ENCODE data around the gene RORC. TPM values are rescaled to one million over a fixed set of nuclear protein-coding genes. Genes with fewer than 3 reads are reported as not detected.
A peak's percentile ranks its signal among the peaks of the same experiment; 100 is the strongest.

Gene RORC
- total RNA-seq, 1 experiment from 2014 or later = 0.26 TPM

- DNase-seq (peak; percentile 24), ATAC-seq (peak; percentile 27)
- H3K79me2 ChIP-seq (ENCODE audit: low read length) = peaks cover 13% of the 10 kb centered on the region
- peak overlapping the region; percentile 96 for H2AFZ ChIP-seq (ENCODE audit: low read length)
- BruUV-seq (replicated peaks) = TSS peak; percentile 94
- POLR2A ChIA-PET (ENCODE audit: unreplicated experiment) = no interaction called here
- CTCF ChIA-PET = interaction anchor here (0.6 kb wide), 1 partner anchor 98 kb away, joined by 3 read pairs; no protein-coding TSS in a partner anchor
- TF ChIP-seq EZH2 (IDR thresholded peaks at IDR 0.05; ENCODE audit: low read length, unreplicated experiment) (no peak), EZH2phosphoT487 (IDR thresholded peaks at IDR 0.05; ENCODE audit: borderline replicate concordance, low read length) (no peak), CTCF (conservative IDR thresholded peaks at IDR 0.05; ENCODE audit: low read depth, low read length) (no peak)
- no peaks in the 10 kb centered on the region for H3K27me3 ChIP-seq (ENCODE audit: low read length)
- H4K20me1 ChIP-seq (ENCODE audit: low read length) = no peaks in the 10 kb centered on the region
- no peak overlapping the region for H3K27ac ChIP-seq (ENCODE audit: low read length)
- peak overlapping the region; percentile 83 for H3K4me3 ChIP-seq (ENCODE audit: low read length)
- intact Hi-C loops (cut with micrococcal nuclease) = loop anchor here (1.0 to 2.0 kb wide), 2 partner anchors 28 to 46 kb away; partner anchors contain the start of gene MRPL9
- H3K9me3 ChIP-seq (ENCODE audit: low read length) = no peaks in the 10 kb centered on the region
- H3K4me1 ChIP-seq (ENCODE audit: insufficient read depth, low read length) = peaks cover 12% of the 10 kb centered on the region
- H3K36me3 ChIP-seq (ENCODE audit: low read depth, low read length) = no peaks in the 10 kb centered on the region
- H3F3A ChIP-seq (ENCODE audit: low read length, unreplicated experiment) = no peaks in the 10 kb centered on the region
- H3K9me2 ChIP-seq (replicated peaks; ENCODE audit: low read length) = no peaks in the 10 kb centered on the region
- H3K4me2 ChIP-seq (ENCODE audit: low read length) = peak overlapping the region; percentile 94
- H3K9ac ChIP-seq (ENCODE audit: low read length) = peak overlapping the region; percentile 62
These were observed 40.5 kb downstream of the RORC start for GRCh38 chr1:151790940-151791651.

GRCh38 chr1:151790071-151790939 lies 41.3 kb downstream of the RORC start, which contains the start of gene TDRKH:
TDRKH (minus strand) TSS chr1:151790500; CDS start chr1:151783022, 7,478 bp downstream.
- Histone ChIP-seq H3K4me1 (ENCODE audit: insufficient read depth, low read length) (peaks cover 12% of the 10 kb centered on the region), H3K27me3 (ENCODE audit: low read length) (no peaks in the 10 kb centered on the region), H3K36me3 (ENCODE audit: low read depth, low read length) (no peaks in the 10 kb centered on the region), H3F3A (ENCODE audit: low read length, unreplicated experiment) (no peaks in the 10 kb centered on the region), H3K4me3 (ENCODE audit: low read length) (peak within 1 kb of the TSS; percentile 83), H3K79me2 (ENCODE audit: low read length) (peaks cover 13% of the 10 kb centered on the region), H3K9ac (ENCODE audit: low read length) (peak within 1 kb of the TSS; percentile 62), H3K4me2 (ENCODE audit: low read length) (peak within 1 kb of the TSS; percentile 94), H3K9me2 (replicated peaks; ENCODE audit: low read length) (no peaks in the 10 kb centered on the region), H3K27ac (ENCODE audit: low read length) (no peak within 1 kb of the TSS), H2AFZ (ENCODE audit: low read length) (peak within 1 kb of the TSS; percentile 96), H4K20me1 (ENCODE audit: low read length) (no peaks in the 10 kb centered on the region), H3K9me3 (ENCODE audit: low read length) (no peaks in the 10 kb centered on the region)
- TF ChIP-seq EZH2phosphoT487 (IDR thresholded peaks at IDR 0.05; ENCODE audit: borderline replicate concordance, low read length) (no peak), EZH2 (IDR thresholded peaks at IDR 0.05; ENCODE audit: low read length, unreplicated experiment) (no peak), CTCF (conservative IDR thresholded peaks at IDR 0.05; ENCODE audit: low read depth, low read length) (peak; percentile 45)
- peak; percentile 99 for DNase-seq
- intact Hi-C loops (cut with micrococcal nuclease) = loop anchor here (1.0 to 2.0 kb wide), 2 partner anchors 27 to 46 kb away; partner anchors contain the start of gene MRPL9
- ChIA-PET CTCF (interaction anchor here (0.9 kb wide), 1 partner anchor 56 kb away, joined by 4 read pairs; no protein-coding TSS in a partner anchor), POLR2A (ENCODE audit: unreplicated experiment) (interaction anchor here (0.5 kb wide), 1 partner anchor 109 kb away, joined by 4 read pairs; no protein-coding TSS in a partner anchor)
- BruUV-seq (replicated peaks) = TSS peak; percentile 65
- ATAC-seq = peak; percentile 96
